ENCODE data around the gene HPSE. TPM values are rescaled to one million over a fixed set of nuclear protein-coding genes. Genes with fewer than 3 reads are reported as not detected.

Gene HPSE
- total RNA-seq, 2 donors from 2014 or later, result 13.1 to 17.4 TPM

DNA sequence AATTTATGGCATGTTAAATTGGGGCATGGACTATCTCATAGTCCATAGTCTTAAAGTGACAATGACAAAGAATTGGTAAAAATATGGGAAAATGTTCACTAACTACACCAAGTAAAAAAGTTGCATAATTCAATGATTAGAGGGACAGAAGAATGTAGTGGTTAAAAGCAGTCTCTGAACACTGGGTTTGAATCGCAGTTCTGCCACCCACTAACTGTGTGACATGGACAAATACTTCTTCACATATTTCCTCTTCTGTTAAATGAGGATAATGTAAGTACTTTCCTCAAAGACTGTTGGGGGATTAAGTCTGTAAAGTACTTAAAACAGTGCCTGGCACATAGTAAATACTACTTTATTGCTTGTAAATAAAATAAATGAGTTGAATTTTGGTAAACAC is 65.4 kb downstream of the HPSE start:
- H3K27ac Mint-ChIP-seq, result no peak overlapping the region
- ATAC-seq (no peak), DNase-seq (ENCODE audit: low spot score in 2 of 2) (no peak)
- H3K36me3 Mint-ChIP-seq, result peaks cover 0 to 7% of the 10 kb centered on the region in 2 donors
- no peaks in the 10 kb centered on the region for H3K9me3 Mint-ChIP-seq

DNA sequence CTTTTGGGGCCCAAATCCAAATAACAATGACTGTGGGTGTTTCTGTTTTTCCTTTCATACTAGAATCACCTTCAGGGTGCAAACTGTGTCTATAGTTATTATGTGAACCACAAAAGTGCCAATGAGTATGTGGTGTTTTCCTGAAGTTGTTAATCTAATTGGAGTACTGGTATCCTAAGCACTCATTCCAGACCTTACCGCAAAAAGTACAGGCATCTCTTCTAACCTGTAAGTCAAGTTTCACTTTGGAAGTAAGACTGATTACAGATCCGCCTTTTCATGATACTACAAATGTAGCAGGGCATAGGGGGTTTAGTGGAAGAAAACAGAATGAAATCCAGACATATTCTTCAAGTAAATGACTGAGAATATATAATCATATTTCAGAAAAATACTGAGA is 66.2 kb downstream of the HPSE start:
- DNase-seq (ENCODE audit: low spot score in 2 of 2) (no peak), ATAC-seq (no peak)
- Mint-ChIP-seq H3K9me3 (no peaks in the 10 kb centered on the region), H3K36me3 (peaks cover 0 to 7% of the 10 kb centered on the region in 2 donors), H3K27ac (peak overlapping the region in 1 of 2 donors; percentile 69)

DNA sequence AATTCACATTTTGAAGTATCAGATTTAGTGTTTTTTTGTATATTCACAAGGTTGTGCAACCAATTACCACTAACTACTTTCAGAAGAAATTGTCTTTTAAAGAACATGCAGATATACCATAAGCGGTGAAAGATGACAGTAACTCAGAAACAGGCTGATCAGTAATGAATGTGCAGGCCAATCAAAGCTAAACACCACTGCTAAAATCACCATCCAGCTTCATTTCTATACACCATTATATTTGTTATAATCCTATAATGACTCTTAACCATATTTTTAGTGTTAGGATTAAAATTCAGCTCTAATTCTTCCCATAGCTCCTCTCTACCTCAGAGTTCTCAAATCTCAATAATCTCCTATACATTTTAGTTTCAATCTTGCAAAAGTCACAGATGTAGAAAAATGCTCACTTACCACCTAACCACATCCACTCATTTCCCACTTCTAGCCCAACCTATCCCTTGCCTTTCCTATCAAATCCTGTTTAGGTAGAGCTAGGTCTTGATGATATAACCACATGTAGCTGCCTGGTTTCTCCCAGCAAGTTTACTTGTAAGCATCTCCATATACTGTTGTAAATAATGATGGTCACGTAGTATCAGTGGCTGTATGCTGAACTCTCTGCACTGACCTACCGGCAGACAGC is 66.7 kb downstream of the HPSE start:
- no peaks in the 10 kb centered on the region for H3K9me3 Mint-ChIP-seq
- H3K27ac Mint-ChIP-seq, result peak overlapping the region in 1 of 2 donors; percentile 69
- DNase-seq (ENCODE audit: low spot score in 2 of 2) (no peak), ATAC-seq (peak; percentile 52 to 79)
- peaks cover 0 to 7% of the 10 kb centered on the region in 2 donors for H3K36me3 Mint-ChIP-seq

DNA sequence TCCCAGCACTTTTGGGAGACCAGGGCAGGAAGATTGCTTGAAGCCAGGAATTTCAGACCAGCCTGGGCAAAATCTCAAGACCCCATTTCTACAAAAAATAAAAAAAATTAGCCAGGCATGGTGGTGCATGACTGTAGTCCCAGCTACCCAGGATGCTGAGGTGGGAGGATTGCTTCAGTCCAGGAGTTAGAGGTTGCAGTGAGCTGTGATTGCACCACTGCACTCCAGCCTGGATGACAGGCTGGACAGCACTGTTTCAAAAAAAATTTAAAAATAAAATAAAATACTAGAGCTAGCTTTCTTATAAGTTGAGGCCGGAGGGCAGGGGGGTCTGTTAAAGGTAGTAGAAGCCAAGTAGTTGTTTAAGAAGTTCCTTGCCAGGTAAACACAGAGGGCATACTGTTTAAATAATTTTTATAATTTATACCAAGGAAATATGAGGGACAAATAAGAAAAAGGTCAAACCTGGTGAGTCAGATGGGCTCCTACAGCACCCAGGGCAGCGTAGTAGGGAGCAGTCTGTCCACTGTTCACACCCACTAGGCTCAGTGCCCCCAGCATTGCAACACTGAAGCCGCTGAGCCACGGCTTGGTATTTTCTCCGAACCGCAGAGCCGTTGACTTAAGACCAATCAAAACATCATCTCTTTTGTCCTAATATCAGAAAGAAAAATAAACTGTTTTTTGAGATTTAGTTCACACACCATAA is 67.4 kb downstream of the HPSE start:
- ATAC-seq, result peak in 1 of 2 donors; percentile 47
- H3K36me3 Mint-ChIP-seq, result peaks cover 0 to 7% of the 10 kb centered on the region in 2 donors

DNA sequence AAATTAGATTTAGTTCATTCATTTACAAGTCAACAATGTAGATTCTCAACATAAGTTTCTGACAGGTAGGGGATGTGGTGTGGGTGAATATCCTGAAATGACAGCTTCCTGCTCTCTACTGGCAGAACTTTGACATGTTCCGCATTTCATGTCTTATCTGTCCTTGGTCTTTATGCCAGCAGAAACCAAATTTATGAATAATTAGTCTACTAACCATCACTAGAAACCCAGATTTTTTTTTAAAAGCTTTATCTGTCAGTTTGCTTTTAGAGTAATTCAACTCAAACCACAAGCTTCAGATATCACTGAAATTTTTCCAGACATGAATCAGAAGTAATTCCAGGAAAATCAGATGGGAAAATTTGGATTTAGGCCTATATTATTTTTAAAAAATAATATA is 68.0 kb downstream of the HPSE start:
- DNase-seq (ENCODE audit: low spot score in 2 of 2) (no peak), ATAC-seq (peak; percentile 49 to 61)
- Mint-ChIP-seq H3K36me3 (peaks cover 0 to 7% of the 10 kb centered on the region in 2 donors), H3K27ac (no peak overlapping the region), H3K9me3 (no peaks in the 10 kb centered on the region)

More for the DNA sequence above, 67.4 kb downstream of the HPSE start:
- no peak overlapping the region for H3K27ac Mint-ChIP-seq
- DNase-seq (ENCODE audit: low spot score in 2 of 2), result no peak
- no peaks in the 10 kb centered on the region for H3K9me3 Mint-ChIP-seq

DNA sequence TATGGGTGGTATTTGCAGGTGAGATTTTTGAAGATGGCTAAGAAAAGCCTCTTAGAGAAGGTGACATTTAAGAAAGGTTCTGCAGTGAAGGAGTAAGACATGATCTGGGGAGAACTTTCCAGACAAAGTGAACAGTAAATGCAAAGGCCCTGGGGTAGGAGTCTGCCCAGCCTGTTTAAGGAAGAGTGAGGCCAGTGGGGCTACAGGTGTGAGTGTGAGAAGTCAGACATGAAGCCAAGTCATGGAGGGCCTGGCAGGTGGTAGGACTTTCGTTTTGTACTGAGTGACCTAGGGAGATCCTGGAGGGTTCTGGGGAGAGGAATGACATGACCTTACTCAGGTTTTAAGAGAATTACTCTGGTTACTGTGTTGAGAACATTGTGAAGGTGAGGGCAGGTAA is 71.5 kb downstream of the HPSE start:
- no peak for DNase-seq (ENCODE audit: low spot score in 2 of 2)

DNA sequence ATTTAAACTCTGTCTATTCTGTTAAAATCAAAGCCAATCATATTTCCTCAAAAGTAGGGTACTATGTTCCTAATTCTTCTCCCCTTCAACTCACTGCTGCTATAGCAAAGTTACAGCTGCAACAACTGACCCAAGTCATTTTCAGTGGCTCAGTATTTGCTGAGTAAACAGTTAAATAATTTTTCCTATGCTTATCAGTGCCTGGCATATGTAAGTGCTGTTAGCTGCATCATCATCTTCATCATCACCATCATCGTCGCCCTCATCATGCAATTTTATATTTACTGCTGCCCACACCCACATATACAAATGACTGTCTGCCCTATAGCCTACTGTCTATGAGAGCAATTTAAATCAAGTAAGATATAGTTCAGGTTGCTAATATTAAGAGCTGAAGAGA is 72.0 kb downstream of the HPSE start:
- Mint-ChIP-seq H3K27ac (no peak overlapping the region), H3K36me3 (peaks cover 0 to 3% of the 10 kb centered on the region in 2 donors), H3K9me3 (no peaks in the 10 kb centered on the region)
- ATAC-seq, result no peak
- no peak for DNase-seq (ENCODE audit: low spot score in 2 of 2)

More for the DNA sequence above, 71.5 kb downstream of the HPSE start:
- ATAC-seq, result no peak
- H3K36me3 Mint-ChIP-seq, result peaks cover 0 to 2% of the 10 kb centered on the region in 2 donors
- no peaks in the 10 kb centered on the region for H3K9me3 Mint-ChIP-seq
- H3K27ac Mint-ChIP-seq, result no peak overlapping the region

DNA sequence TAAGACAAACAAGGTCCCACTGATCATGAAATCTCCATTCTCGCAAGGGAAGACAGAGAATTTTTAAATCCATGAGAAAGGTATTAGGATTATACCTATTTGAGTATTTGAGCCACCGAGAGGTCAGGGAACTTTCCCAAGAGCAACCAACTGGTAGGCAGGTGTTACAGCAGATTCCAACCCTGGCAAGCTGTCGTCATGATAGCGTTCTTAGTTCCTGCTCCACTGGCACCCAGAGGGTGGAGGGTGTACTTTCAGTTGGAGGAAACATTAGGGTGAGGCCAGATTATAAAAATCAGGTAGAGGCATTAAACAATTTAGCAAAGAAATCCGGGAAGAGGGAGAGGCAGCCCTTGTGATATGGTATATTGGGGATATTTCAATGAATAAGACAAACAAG is 73.3 kb downstream of the HPSE start:
- Mint-ChIP-seq H3K9me3 (no peaks in the 10 kb centered on the region), H3K27ac (no peak overlapping the region), H3K36me3 (peaks cover 0 to 7% of the 10 kb centered on the region in 2 donors)
- ATAC-seq (no peak), DNase-seq (ENCODE audit: low spot score in 2 of 2) (no peak)

DNA sequence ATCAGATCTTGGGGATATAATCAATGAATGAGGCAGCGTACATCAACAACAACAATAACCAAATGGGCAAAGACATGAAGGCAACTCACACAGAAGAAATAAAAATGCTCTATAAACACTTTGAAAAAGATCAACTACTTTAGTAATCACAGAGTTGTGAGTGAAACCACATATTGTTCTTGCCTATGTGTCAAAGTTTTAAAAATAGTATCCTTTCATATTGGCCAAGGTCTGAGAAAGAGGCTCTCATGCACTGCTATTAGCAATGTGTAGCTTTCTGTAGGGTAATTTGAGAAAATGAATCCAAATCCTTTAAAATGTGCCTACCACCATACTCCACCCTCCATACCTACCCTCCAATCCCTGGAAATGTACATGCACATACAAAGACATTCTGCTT is 75.1 kb downstream of the HPSE start:
- H3K36me3 Mint-ChIP-seq, result peaks cover 0 to 7% of the 10 kb centered on the region in 2 donors
- DNase-seq (ENCODE audit: low spot score in 2 of 2), result no peak
- H3K27ac Mint-ChIP-seq, result no peak overlapping the region
- no peak for ATAC-seq
- H3K9me3 Mint-ChIP-seq, result no peaks in the 10 kb centered on the region

DNA sequence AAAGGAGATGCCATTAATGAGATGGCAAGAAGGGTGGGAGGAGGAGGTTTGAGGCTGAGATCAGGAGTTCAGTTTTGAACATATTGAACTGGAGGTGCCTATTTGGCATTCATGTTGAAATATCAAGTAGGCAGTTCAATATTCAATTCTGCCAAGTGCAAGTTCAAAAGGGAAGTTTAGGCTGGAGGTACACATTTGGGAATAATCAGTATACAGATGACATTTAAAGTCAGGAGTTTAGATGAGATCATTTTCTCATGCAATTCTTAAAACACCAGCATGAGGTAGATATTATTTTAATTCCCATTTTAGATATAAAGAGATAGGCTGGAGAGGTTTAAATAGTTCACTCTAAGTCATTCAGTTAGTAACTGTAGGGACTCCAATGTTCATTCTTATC is 76.2 kb downstream of the HPSE start:
- Mint-ChIP-seq H3K27ac (no peak overlapping the region), H3K9me3 (no peaks in the 10 kb centered on the region), H3K36me3 (peaks cover 0 to 7% of the 10 kb centered on the region in 2 donors)
- DNase-seq (ENCODE audit: low spot score in 2 of 2) (no peak), ATAC-seq (no peak)

DNA sequence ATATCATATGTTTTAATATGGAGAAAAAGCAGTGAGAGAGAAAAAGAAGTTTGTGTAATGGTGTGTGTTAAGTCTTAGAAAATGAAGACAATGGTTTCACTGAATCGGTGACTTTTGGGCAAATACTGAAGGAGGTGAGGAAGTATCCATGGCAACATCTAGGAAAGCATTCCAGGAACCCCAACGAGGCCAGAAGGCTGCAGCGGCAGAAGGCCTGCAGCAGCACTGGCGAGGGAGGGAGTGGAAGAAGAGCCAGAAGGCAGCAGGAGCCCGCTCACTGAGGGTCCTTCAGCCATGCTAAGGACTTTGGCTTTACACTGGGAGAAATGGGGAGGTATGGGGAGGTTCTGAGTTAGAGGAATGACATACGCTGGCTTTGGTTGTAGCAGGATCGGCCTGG is 76.8 kb downstream of the HPSE start:
- Mint-ChIP-seq H3K9me3 (no peaks in the 10 kb centered on the region), H3K36me3 (peaks cover 0 to 7% of the 10 kb centered on the region in 2 donors), H3K27ac (no peak overlapping the region)
- DNase-seq (ENCODE audit: low spot score in 2 of 2) (no peak), ATAC-seq (no peak)

DNA sequence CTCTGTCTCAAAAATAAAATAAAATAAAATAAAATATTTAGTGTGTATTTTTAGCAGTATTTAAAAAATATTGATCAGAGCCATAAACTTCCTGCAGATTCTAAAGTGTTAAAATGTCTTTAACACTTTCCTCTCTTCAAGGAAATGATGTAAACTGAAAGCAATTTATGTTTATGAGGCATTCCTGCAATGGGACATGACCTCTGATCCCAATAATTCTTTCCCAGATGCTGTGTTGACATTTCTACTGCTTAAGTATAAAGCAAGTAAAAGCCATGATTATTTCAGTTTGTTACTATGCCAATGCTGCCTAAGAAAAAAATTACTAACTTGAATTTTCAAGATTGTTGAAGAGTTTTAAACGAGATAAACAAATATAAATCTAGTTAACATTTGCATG is 79.1 kb downstream of the HPSE start:
- no peak for ATAC-seq
- Mint-ChIP-seq H3K9me3 (no peaks in the 10 kb centered on the region), H3K27ac (no peak overlapping the region), H3K36me3 (peaks cover 0 to 7% of the 10 kb centered on the region in 2 donors)
- no peak for DNase-seq (ENCODE audit: low spot score in 2 of 2)

DNA sequence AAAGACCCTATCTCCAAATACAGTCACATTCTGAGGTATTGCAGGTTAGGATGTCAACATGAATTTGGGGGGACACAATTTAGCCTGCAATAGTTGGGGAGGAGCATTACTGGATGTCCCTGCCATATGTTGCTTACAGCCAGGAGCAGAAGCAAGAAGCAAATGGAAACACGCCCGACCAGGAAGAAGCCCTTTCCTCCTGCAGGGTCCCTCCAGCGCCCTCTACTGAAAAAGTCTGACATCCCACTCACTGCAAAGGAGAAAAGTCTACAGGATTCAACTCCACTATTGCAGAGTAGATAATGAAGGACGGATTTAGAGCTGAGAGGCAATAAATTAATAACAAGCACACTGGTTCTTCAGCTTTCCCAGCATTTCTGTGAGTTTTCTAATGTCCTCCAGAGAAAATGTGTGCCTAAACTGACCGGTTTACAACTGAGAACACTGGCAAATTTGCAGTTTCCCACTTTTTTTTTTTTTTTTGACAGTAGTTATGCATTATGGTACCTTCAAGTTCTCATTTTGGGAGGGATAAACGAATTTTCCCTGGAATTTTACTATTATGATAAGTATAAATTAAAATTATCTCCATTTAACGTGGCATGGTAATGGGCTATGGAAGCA is 81.8 kb downstream of the HPSE start:
- Mint-ChIP-seq H3K36me3 (peaks cover 0 to 6% of the 10 kb centered on the region in 2 donors), H3K9me3 (no peaks in the 10 kb centered on the region), H3K27ac (no peak overlapping the region)
- DNase-seq (ENCODE audit: low spot score in 2 of 2), result peak in 1 of 2 donors; percentile 74
- peak; percentile 71 to 81 for ATAC-seq

DNA sequence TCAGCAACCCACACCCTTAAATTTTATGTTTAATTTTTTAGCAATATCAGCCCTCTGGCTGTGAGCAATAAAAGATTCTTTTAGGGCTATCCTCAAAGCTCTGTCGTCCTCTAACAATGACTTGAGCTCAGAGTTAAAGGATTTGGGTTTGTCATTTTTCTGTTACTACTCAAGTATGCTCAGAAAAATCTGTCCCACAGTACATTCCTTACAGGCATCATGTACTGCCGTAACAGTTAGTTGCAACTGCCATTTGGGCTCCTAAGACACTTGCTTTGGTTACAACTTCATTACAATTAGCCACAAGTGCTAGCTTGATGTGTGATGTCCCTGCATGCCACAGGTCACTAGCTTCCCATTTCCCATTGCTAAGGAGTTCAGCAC is 83.2 kb downstream of the HPSE start:
- H3K36me3 Mint-ChIP-seq, result no peaks in the 10 kb centered on the region
- no peaks in the 10 kb centered on the region for H3K9me3 Mint-ChIP-seq
- H3K27ac Mint-ChIP-seq, result no peak overlapping the region
- ATAC-seq, result no peak
- no peak for DNase-seq (ENCODE audit: low spot score in 2 of 2)

DNA sequence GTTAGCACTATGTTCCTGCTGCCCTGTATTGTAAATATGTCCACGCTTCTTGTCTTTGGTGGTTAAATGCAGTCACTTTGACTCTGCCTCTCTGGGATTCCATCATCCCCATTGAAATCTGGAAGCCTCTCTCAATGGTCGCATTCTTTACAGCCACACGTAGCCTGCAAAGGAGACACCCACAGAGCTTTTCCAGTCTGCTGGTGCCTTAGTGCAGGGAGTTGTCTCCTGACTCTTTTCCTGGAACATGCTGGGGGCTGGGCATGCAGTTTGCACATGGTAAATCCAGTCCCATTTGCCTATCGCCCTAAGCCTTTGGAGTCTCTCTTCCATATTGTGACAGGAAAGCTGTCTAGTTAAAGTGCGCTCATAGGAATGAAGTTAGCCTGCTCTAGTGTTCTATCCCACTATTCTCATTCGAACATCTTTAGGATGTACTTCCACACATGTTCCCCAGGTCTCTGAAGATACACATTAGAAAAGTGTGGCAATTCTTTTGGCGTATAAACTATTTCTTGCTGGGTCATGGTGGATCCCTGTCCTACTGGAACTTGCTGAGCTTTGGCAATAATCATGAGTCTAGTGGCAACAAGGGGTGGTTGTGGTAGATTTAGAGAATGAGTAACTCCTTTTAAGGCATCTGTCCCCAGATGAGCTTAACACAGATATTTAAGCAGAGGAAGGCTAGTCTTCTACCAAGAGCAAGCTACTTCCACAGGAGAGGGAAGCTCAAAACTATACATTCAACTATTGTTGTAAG is 83.8 kb downstream of the HPSE start:
- Mint-ChIP-seq H3K27ac (no peak overlapping the region), H3K9me3 (no peaks in the 10 kb centered on the region), H3K36me3 (no peaks in the 10 kb centered on the region)
- ATAC-seq, result no peak
- DNase-seq (ENCODE audit: low spot score in 2 of 2), result no peak

DNA sequence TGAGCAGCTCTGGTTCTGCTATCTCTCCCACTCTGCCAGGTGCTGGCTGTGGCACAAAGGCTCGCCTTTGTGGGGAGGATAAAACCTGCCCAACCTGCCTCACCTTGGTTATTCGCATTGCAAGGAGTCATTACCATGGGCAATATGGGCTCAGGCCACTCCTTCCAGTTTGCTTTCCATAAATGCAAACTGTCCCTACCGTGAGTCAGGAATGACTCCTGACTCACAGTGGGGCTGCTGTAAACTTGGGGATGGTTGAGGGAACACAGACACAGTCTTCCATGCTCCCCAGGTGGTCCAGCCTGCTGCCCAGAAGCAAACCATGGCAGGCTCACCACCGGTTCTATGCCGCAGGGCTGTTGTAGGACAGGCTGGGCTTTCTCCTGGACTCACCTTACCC is 86.2 kb downstream of the HPSE start:
- Mint-ChIP-seq H3K36me3 (peaks cover 0 to 17% of the 10 kb centered on the region in 2 donors), H3K9me3 (no peaks in the 10 kb centered on the region), H3K27ac (no peak overlapping the region)
- DNase-seq (ENCODE audit: low spot score in 2 of 2), result no peak
- no peak for ATAC-seq

All from activated naive CD4-positive, alpha-beta T cell treated with anti-CD3 and anti-CD28 coated beads, Interleukin-2, amount 50 U/mL, for 72 hours (primary cell).